H1 (cell line): ENCODE data around the gene ST8SIA3. TPM values are rescaled to one million over a fixed set of nuclear protein-coding genes. Genes with fewer than 3 reads are reported as not detected.

Experiments used
- CTCF ChIA-PET: fragments of 300-600 bp; sonication (Branson Sonifier 250); formaldehyde crosslinking; loops from one replicate; lab custom pipeline; 2021; ENCODE audit not compliant: partially characterized antibody; lab: Charles Lee
- POLR2A ChIA-PET: fragments of 300-600 bp; sonication (Branson Sonifier 250); formaldehyde crosslinking; loops from one replicate; lab custom pipeline; 2021; ENCODE audit warnings: inconsistent platforms; ENCODE audit not compliant: partially characterized antibody; lab: Charles Lee
- DNase-seq, 2 experiments: peaks; one replicate each; pipeline versions ENCODE4 v3.0.0 to v3.0.0-alpha.2; 2010 to 2022; ENCODE audit warnings: low spot score in 2 of 2, low read depth in 1 of 2, mixed read lengths in 1 of 2
- FAIRE-seq: peaks from 2 replicates; lab custom pipeline; 2011; peaks lifted over from hg19 to GRCh38; lab: Jason Lieb, UNC
- H2AFZ ChIP-seq: 2 replicates; pipeline ENCODE4 v1.8.1; 2012; ENCODE audit warnings: low read length, inconsistent platforms
- H2AK5ac ChIP-seq: 2 replicates; pipeline ENCODE4 v1.6.1; 2013; ENCODE audit warnings: low read depth, low read length
- H2BK120ac ChIP-seq: replicated peaks from 2 replicates; pipeline ENCODE3; 2013; ENCODE audit warnings: low read depth, low read length, inconsistent platforms
- H2BK12ac ChIP-seq: 2 replicates; pipeline ENCODE4 v1.6.1; 2013; ENCODE audit warnings: low read depth, low read length
- H2BK15ac ChIP-seq: 2 replicates; pipeline ENCODE4 v1.6.1; 2013; ENCODE audit warnings: low read length
- H2BK20ac ChIP-seq: 2 replicates; pipeline ENCODE4 v1.6.1; 2013; ENCODE audit warnings: low read length
- H2BK5ac ChIP-seq: 2 replicates; pipeline ENCODE4 v1.6.1; 2013; ENCODE audit warnings: low read depth, low read length
- H3K14ac ChIP-seq: 2 replicates; pipeline ENCODE4 v1.6.1; 2013; ENCODE audit warnings: inconsistent platforms; ENCODE audit not compliant: insufficient read length
- H3K18ac ChIP-seq: 2 replicates; pipeline ENCODE4 v1.6.1; 2013; ENCODE audit warnings: low read length; ENCODE audit errors: extremely low read depth
- H3K23ac ChIP-seq: 2 replicates; pipeline ENCODE4 v1.6.1; 2013; ENCODE audit warnings: inconsistent platforms; ENCODE audit not compliant: insufficient read length
- H3K23me2 ChIP-seq: 2 replicates; pipeline ENCODE4 v1.6.1; 2013; ENCODE audit warnings: low read depth, low read length
- H3K27ac ChIP-seq: 2 replicates; pipeline ENCODE4 v1.6.1; 2011; ENCODE audit warnings: low read depth, low read length, inconsistent platforms
- H3K27me3 ChIP-seq, 4 experiments: replicated peaks in 1 of 4; 1 replicate in 1 of 4; 2 replicates in 3 of 4; pipeline versions ENCODE4 v1.6.1 to v1.8.1; 2011 to 2013; ENCODE audit warnings: low read length in 3 of 4, mild to moderate bottlenecking in 3 of 4, inconsistent platforms in 2 of 4, mixed read lengths in 2 of 4, moderate library complexity in 1 of 4; ENCODE audit not compliant: control insufficient read depth in 3 of 4, insufficient read depth in 3 of 4; ENCODE audit errors: extremely low read depth in 1 of 4
- H3K36me3 ChIP-seq, 4 experiments: 2 replicates each; pipeline versions ENCODE4 v1.6.1 to v1.8.1; 2011 to 2013; ENCODE audit warnings: mild to moderate bottlenecking in 4 of 4, low read length in 3 of 4, moderate library complexity in 2 of 4, control low read depth in 1 of 4, inconsistent platforms in 1 of 4; ENCODE audit not compliant: insufficient read depth in 4 of 4, control insufficient read depth in 2 of 4
- H3K4ac ChIP-seq: replicated peaks from 2 replicates; pipeline ENCODE3; 2013; ENCODE audit warnings: low read length, low read depth, mixed read lengths, inconsistent platforms; ENCODE audit not compliant: insufficient read length
- H3K4me1 ChIP-seq, 4 experiments: replicated peaks in 1 of 4; 1 replicate in 1 of 4; 2 replicates in 3 of 4; pipeline versions ENCODE4 v1.6.1 to v1.8.1; 2011 to 2013; ENCODE audit warnings: low read length in 3 of 4, inconsistent platforms in 2 of 4, mixed read lengths in 1 of 4; ENCODE audit not compliant: insufficient read depth in 4 of 4, control insufficient read depth in 3 of 4
- H3K4me2 ChIP-seq, 2 experiments: 2 replicates each; pipeline versions ENCODE4 v1.6.1 to v1.8.1; 2011 to 2013; ENCODE audit warnings: low read depth in 2 of 2, low read length in 2 of 2, control low read depth in 1 of 2, inconsistent platforms in 1 of 2, mild to moderate bottlenecking in 1 of 2; ENCODE audit not compliant: insufficient read depth in 1 of 2
- H3K4me3 ChIP-seq, 4 experiments: fragments of 200-600, 300-600 bp in 1 of 4; sonication (generic), shearing (Covaris generic), sonication (Bioruptor Twin) in 1 of 4; 2 replicates each; pipeline versions ENCODE4 v1.5.1 to v1.8.1; 2011 to 2016; ENCODE audit warnings: low read length in 4 of 4, low read depth in 3 of 4, control low read depth in 2 of 4, inconsistent platforms in 2 of 4, mild to moderate bottlenecking in 2 of 4, mixed read lengths in 1 of 4, moderate library complexity in 1 of 4; ENCODE audit not compliant: insufficient read depth in 2 of 4; ENCODE audit errors: extremely low read depth in 1 of 4
- H3K56ac ChIP-seq: replicated peaks from 2 replicates; pipeline ENCODE3; 2013; ENCODE audit warnings: low read depth, mild to moderate bottlenecking, mixed read lengths, low read length, inconsistent platforms; ENCODE audit not compliant: insufficient read length
- H3K79me1 ChIP-seq: 2 replicates; pipeline ENCODE4 v1.6.1; 2013; ENCODE audit warnings: low read depth, low read length, control low read depth
- H3K79me2 ChIP-seq, 2 experiments: 2 replicates each; pipeline versions ENCODE4 v1.6.1 to v1.8.1; 2012 to 2013; ENCODE audit warnings: low read length in 2 of 2, mild to moderate bottlenecking in 2 of 2, inconsistent platforms in 1 of 2; ENCODE audit not compliant: insufficient read depth in 2 of 2, control insufficient read depth in 1 of 2
- H3K9ac ChIP-seq, 4 experiments: replicated peaks in 1 of 4; 1 replicate in 1 of 4; 2 replicates in 3 of 4; pipeline versions ENCODE4 v1.6.1 to v1.8.1; 2011 to 2013; ENCODE audit warnings: low read depth in 3 of 4, low read length in 3 of 4, control low read depth in 2 of 4, mild to moderate bottlenecking in 2 of 4, moderate library complexity in 2 of 4, inconsistent platforms in 1 of 4; ENCODE audit errors: extremely low read depth in 1 of 4
- H3K9me3 ChIP-seq, 2 experiments: 2 replicates each; pipeline versions ENCODE4 v1.6.1 to v1.8.1; 2012 to 2013; ENCODE audit warnings: mild to moderate bottlenecking in 2 of 2, moderate library complexity in 2 of 2, control low read depth in 1 of 2, inconsistent platforms in 1 of 2, low read depth in 1 of 2, low read length in 1 of 2, mixed read lengths in 1 of 2; ENCODE audit not compliant: insufficient read depth in 2 of 2
- H4K20me1 ChIP-seq, 2 experiments: replicated peaks in 1 of 2; 2 replicates each; pipeline versions ENCODE3 to v1.8.1; 2011 to 2013; ENCODE audit warnings: inconsistent platforms in 2 of 2, low read length in 2 of 2, mild to moderate bottlenecking in 1 of 2; ENCODE audit not compliant: insufficient read depth in 2 of 2, control insufficient read depth in 1 of 2
- H4K5ac ChIP-seq: 2 replicates; pipeline ENCODE4 v1.6.1; 2013; ENCODE audit warnings: low read length, low read depth, mixed read lengths, inconsistent platforms; ENCODE audit not compliant: insufficient read length
- H4K8ac ChIP-seq: 2 replicates; pipeline ENCODE4 v1.8.0; 2013; ENCODE audit warnings: mild to moderate bottlenecking, moderate library complexity, low read length, inconsistent platforms; ENCODE audit not compliant: insufficient read depth; ENCODE audit errors: extremely low read depth
- H4K91ac ChIP-seq: replicated peaks from 2 replicates; pipeline ENCODE3; 2013; ENCODE audit warnings: low read length, mixed read lengths, inconsistent platforms; ENCODE audit not compliant: insufficient read length
- HDAC2 ChIP-seq, 2 experiments: fragments of 300-600 bp in 1 of 2; sonication (generic) in 1 of 2; IDR thresholded peaks; 2 replicates each; pipeline ENCODE4 v1.6.1; 2011 to 2012; ENCODE audit warnings: low read depth in 2 of 2, low read length in 2 of 2, mild to moderate bottlenecking in 2 of 2, moderate library complexity in 2 of 2, borderline replicate concordance in 1 of 2, inconsistent platforms in 1 of 2
- RNF2 ChIP-seq: fragments of 200-900, 300-1000 bp; sonication (generic); IDR thresholded peaks from 2 replicates; pipeline ENCODE4 v1.7.1; 2016; ENCODE audit warnings: borderline replicate concordance, low read depth, mild to moderate bottlenecking, antibody characterized with exemption, low read length; ENCODE audit not compliant: poor library complexity, severe bottlenecking; ENCODE audit errors: missing control alignments
- polyA plus RNA-seq, 7 experiments: library from polyadenylated mRNA; depleted of rRNA in 3 of 7; stranded (reverse) in 5 of 7; unstranded in 2 of 7; fragments of >200 nt in 5 of 7; fragments of 200-250 nt in 2 of 7; gene quantifications; 1 replicate in 5 of 7; 2 replicates in 1 of 7; 4 replicates in 1 of 7; pipeline versions ENCODE4 v1.2.1 to v1.2.3, GENCODE V29; 2011 to 2013; ENCODE audit warnings: missing spikeins in 2 of 7, mixed read lengths in 2 of 7
- total RNA-seq: library from RNA; stranded (reverse); fragmentation: NEBNext Ultra II Directional; extraction: Animal tissue kit (Norgen Biotek cat#: 25700); gene quantifications from 2 replicates; pipeline ENCODE4 v1.2.1, GENCODE V29; 2021

The ST8SIA3 gene
- total and polyA plus RNA-seq, 2 of the 8 experiments (the other 6 are each of a cell fraction or from before 2014, with no cell fraction given), result 1.2 to 3.7 TPM

DNA sequence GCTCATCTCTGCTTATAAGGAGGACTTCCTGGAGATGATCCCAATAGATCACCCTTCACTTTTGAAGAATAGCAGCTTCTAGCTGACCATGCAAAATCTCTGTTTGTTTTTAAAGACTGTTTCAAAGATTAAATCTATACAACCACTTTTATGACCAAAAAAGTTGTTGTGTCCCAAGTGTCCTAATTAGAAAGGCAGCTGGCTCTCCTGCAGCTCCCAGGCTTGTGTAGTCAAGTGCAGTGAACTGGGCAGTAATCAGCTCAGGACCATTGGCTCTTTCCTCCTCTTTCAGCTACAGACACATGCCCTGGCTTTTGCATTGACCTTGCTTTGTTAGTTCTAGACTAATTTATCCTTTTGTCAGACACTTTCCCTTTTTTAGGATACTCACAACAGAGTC is 10.4 kb downstream of the ST8SIA3 start:
- no peak overlapping the region for H3K56ac ChIP-seq
- ChIA-PET POLR2A (no interaction called here), CTCF (no interaction called here)
- no peak overlapping the region for H2BK120ac ChIP-seq
- no peaks in the 10 kb centered on the region for H3K79me1 ChIP-seq
- no peaks in the 10 kb centered on the region for H3K79me2 ChIP-seq
- H2BK12ac ChIP-seq, result no peak overlapping the region
- H2AK5ac ChIP-seq, result no peak overlapping the region
- no peak overlapping the region for H3K23ac ChIP-seq
- no peak overlapping the region for H3K14ac ChIP-seq
- no peak overlapping the region for H2BK15ac ChIP-seq
- no peak for TF ChIP-seq RNF2
- TF ChIP-seq HDAC2 (IDR thresholded peaks at IDR 0.05; ENCODE audit: borderline replicate concordance in 1 of 2, low read depth in 2 of 2, low read length in 2 of 2), result no peak
- no peaks in the 10 kb centered on the region for H4K20me1 ChIP-seq
- H2BK5ac ChIP-seq, result no peak overlapping the region
- H3K4ac ChIP-seq, result no peak overlapping the region
- no peak overlapping the region for H2AFZ ChIP-seq
- H3K18ac ChIP-seq, result no peak overlapping the region
- no peak overlapping the region for H4K5ac ChIP-seq
- no peak overlapping the region for H2BK20ac ChIP-seq
- H3K9ac ChIP-seq, result no peak overlapping the region
- no peak overlapping the region for H3K4me3 ChIP-seq
- FAIRE-seq (no peak), DNase-seq (no peak)
- no peak overlapping the region for H3K4me2 ChIP-seq
- no peaks in the 10 kb centered on the region; a peak in 1 of 7 replicates for H3K27me3 ChIP-seq
- no peak overlapping the region for H4K91ac ChIP-seq
- no peaks in the 10 kb centered on the region for H3K9me3 ChIP-seq
- H3K4me1 ChIP-seq, result no peaks in the 10 kb centered on the region
- H4K8ac ChIP-seq, result no peak overlapping the region
- H3K23me2 ChIP-seq, result no peaks in the 10 kb centered on the region
- H3K36me3 ChIP-seq, result no peaks in the 10 kb centered on the region
- no peak overlapping the region for H3K27ac ChIP-seq
